ENCODE results near the gene LRMDA. TPM values are rescaled to one million over a fixed set of nuclear protein-coding genes. Genes with fewer than 3 reads are reported as not detected.

Gene LRMDA
- total and polyA plus RNA-seq, 2 of the 13 experiments (the other 11 are each of a cell fraction or from before 2014, with no cell fraction given): 13.4 to 22.0 TPM

DNA sequence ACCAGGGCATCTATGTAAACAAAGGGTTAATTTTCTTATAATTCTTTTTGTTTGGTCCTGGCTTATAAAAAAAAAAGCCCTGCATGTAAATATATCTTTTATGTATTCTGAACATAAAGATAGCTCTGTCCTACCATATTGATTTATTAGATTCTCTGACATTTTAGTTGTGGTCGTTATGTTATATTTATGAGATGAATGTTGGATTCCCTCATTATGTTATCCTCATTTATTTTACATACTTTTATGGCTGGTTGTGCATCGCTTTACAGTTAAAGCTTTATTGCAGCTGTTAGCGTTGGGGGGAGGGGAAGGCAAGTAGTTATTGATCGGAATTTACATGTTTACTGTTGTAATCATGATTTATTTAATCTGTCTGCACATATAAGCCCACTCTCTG lies 431.5 kb downstream of the LRMDA start:
- DNase-seq (ENCODE audit: low spot score) (no peak), FAIRE-seq (no peak), ATAC-seq (no peak)
- H3K4me2 ChIP-seq (ENCODE audit: low read depth, low read length): no peak overlapping the region
- no peaks in the 10 kb centered on the region for H3K36me3 ChIP-seq (replicated peaks in 1 of 2; ENCODE audit: control insufficient read depth in 1 of 2, insufficient read depth in 2 of 2, low read length in 2 of 2)
- no peaks in the 10 kb centered on the region for H4K20me1 ChIP-seq (ENCODE audit: insufficient read depth, low read length)
- ChIA-PET POLR2A (no interaction called here), CTCF (ENCODE audit: low intra/inter-chr PET ratio, low total read pairs) (no interaction called here)
- H3K27me3 ChIP-seq (ENCODE audit: control insufficient read depth in 1 of 2, insufficient read depth in 2 of 2, low read length in 2 of 2): no peaks in the 10 kb centered on the region
- no peaks in the 10 kb centered on the region for H3K79me2 ChIP-seq (ENCODE audit: insufficient read depth, low read length)
- in situ Hi-C loops (cut with HindIII; ENCODE audit: extremely low pct_ligation_motif_present, low pct_unique_long_range_greater_than_20kb): no loop called here
- no peak overlapping the region for H3K27ac ChIP-seq (ENCODE audit: extremely low read length, insufficient read depth, low read length)
- no peak overlapping the region for H3K4me3 ChIP-seq (replicated peaks in 1 of 3; ENCODE audit: insufficient read depth in 1 of 3, low read depth in 2 of 3, low read length in 3 of 3)
- BruUV-seq (replicated peaks): no TSS peak
- no peak overlapping the region for H3K9ac ChIP-seq (ENCODE audit: insufficient read depth, low read depth, low read length)
- H2AFZ ChIP-seq (ENCODE audit: low read length): no peak overlapping the region
- 97% methylated on average over 4 of the region's 4 CpGs for WGBS (ENCODE audit: low lambda C conversion rate)
- H3K9me3 ChIP-seq (ENCODE audit: low read length): no peaks in the 10 kb centered on the region
- intact Hi-C loops (cut with micrococcal nuclease; ENCODE audit: unreplicated experiment): no loop called here
- no peaks in the 10 kb centered on the region for H3K4me1 ChIP-seq (ENCODE audit: insufficient read depth, low read length)
- TF ChIP-seq, protein P1, sequence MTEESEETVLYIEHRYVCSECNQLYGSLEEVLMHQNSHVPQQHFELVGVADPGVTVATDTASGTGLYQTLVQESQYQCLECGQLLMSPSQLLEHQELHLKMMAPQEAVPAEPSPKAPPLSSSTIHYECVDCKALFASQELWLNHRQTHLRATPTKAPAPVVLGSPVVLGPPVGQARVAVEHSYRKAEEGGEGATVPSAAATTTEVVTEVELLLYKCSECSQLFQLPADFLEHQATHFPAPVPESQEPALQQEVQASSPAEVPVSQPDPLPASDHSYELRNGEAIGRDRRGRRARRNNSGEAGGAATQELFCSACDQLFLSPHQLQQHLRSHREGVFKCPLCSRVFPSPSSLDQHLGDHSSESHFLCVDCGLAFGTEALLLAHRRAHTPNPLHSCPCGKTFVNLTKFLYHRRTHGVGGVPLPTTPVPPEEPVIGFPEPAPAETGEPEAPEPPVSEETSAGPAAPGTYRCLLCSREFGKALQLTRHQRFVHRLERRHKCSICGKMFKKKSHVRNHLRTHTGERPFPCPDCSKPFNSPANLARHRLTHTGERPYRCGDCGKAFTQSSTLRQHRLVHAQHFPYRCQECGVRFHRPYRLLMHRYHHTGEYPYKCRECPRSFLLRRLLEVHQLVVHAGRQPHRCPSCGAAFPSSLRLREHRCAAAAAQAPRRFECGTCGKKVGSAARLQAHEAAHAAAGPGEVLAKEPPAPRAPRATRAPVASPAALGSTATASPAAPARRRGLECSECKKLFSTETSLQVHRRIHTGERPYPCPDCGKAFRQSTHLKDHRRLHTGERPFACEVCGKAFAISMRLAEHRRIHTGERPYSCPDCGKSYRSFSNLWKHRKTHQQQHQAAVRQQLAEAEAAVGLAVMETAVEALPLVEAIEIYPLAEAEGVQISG (CRISPR knock-in tag; IDR thresholded peaks at IDR 0.05): no peak
- TF ChIP-seq RFX5 (IDR thresholded peaks at IDR 0.05; ENCODE audit: low read depth, low read length): no peak
- TF ChIP-seq, protein P2, sequence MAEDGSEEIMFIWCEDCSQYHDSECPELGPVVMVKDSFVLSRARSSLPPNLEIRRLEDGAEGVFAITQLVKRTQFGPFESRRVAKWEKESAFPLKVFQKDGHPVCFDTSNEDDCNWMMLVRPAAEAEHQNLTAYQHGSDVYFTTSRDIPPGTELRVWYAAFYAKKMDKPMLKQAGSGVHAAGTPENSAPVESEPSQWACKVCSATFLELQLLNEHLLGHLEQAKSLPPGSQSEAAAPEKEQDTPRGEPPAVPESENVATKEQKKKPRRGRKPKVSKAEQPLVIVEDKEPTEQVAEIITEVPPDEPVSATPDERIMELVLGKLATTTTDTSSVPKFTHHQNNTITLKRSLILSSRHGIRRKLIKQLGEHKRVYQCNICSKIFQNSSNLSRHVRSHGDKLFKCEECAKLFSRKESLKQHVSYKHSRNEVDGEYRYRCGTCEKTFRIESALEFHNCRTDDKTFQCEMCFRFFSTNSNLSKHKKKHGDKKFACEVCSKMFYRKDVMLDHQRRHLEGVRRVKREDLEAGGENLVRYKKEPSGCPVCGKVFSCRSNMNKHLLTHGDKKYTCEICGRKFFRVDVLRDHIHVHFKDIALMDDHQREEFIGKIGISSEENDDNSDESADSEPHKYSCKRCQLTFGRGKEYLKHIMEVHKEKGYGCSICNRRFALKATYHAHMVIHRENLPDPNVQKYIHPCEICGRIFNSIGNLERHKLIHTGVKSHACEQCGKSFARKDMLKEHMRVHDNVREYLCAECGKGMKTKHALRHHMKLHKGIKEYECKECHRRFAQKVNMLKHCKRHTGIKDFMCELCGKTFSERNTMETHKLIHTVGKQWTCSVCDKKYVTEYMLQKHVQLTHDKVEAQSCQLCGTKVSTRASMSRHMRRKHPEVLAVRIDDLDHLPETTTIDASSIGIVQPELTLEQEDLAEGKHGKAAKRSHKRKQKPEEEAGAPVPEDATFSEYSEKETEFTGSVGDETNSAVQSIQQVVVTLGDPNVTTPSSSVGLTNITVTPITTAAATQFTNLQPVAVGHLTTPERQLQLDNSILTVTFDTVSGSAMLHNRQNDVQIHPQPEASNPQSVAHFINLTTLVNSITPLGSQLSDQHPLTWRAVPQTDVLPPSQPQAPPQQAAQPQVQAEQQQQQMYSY (CRISPR knock-in tag; IDR thresholded peaks at IDR 0.05): no peak
- TF ChIP-seq TCF7L2 (IDR thresholded peaks at IDR 0.05; ENCODE audit: low read depth, low read length): no peak
- TF ChIP-seq PPARG (CRISPR knock-in tag; conservative IDR thresholded peaks at IDR 0.05): no peak
- TF ChIP-seq NFE2L1 (CRISPR knock-in tag; IDR thresholded peaks at IDR 0.05; ENCODE audit: borderline replicate concordance): no peak

Measured in HepG2 (cell line).